CD8-positive, alpha-beta memory T cell (primary cell): ENCODE measurements around the gene SF3B2. TPM values are rescaled to one million over a fixed set of nuclear protein-coding genes. Genes with fewer than 3 reads are reported as not detected.

ENCODE experiments used
- CTCF ChIA-PET: fragments of 350-600 bp; sonication (Branson Sonifier 250); formaldehyde crosslinking; loops from one replicate; lab custom pipeline; 2021; ENCODE audit warnings: antibody characterized with exemption; lab: Charles Lee
- POLR2A ChIA-PET: fragments of 350-600 bp; sonication (Branson Sonifier 250); formaldehyde crosslinking; loops from one replicate; lab custom pipeline; 2021; ENCODE audit warnings: antibody characterized with exemption; lab: Charles Lee
- DNase-seq, 5 donors: peaks; one replicate each; pipeline versions ENCODE4 v3.0.0 to v3.0.0-alpha.2; 2020 to 2022; ENCODE audit warnings: mixed read lengths in 1 of 5
- H3K27ac ChIP-seq: one replicate; pipeline ENCODE4 v1.7.0; 2013; ENCODE audit warnings: low read depth, mild to moderate bottlenecking, low read length, moderate library complexity
- H3K27me3 ChIP-seq: 2 replicates; pipeline ENCODE4 v1.7.0; 2013; ENCODE audit warnings: low read length, mild to moderate bottlenecking; ENCODE audit not compliant: insufficient read depth, poor library complexity, severe bottlenecking
- H3K36me3 ChIP-seq: 2 replicates; pipeline ENCODE4 v1.7.0; 2013; ENCODE audit warnings: mild to moderate bottlenecking, low read length, moderate library complexity; ENCODE audit not compliant: insufficient read depth
- H3K4me1 ChIP-seq: 2 replicates; pipeline ENCODE4 v1.7.0; 2013; ENCODE audit warnings: mild to moderate bottlenecking, low read length, moderate library complexity; ENCODE audit not compliant: insufficient read depth
- H3K4me3 ChIP-seq: 2 replicates; pipeline ENCODE4 v1.7.0; 2013; ENCODE audit warnings: mild to moderate bottlenecking, low read length
- H3K9me3 ChIP-seq: 2 replicates; pipeline ENCODE4 v1.7.0; 2013; ENCODE audit warnings: mild to moderate bottlenecking, low read length
- H3K27ac Mint-ChIP-seq, 8 donors: one replicate each; pipeline ENCODE4 v1.8.0; 2020 to 2021; ENCODE audit warnings: mixed read lengths in 8 of 8, mild to moderate bottlenecking in 6 of 8, inconsistent platforms in 3 of 8, moderate library complexity in 3 of 8
- H3K27me3 Mint-ChIP-seq, 2 donors: one replicate each; pipeline ENCODE4 v1.8.0; 2020 to 2021; ENCODE audit warnings: mixed read lengths in 2 of 2, mild to moderate bottlenecking in 1 of 2, moderate library complexity in 1 of 2
- H3K36me3 Mint-ChIP-seq, 3 donors: one replicate each; pipeline ENCODE4 v1.8.0; 2020 to 2021; ENCODE audit warnings: mixed read lengths in 3 of 3, inconsistent platforms in 1 of 3, mild to moderate bottlenecking in 1 of 3
- H3K4me1 Mint-ChIP-seq, 3 donors: one replicate each; pipeline ENCODE4 v1.8.0; 2020 to 2021; ENCODE audit warnings: mixed read lengths in 3 of 3, inconsistent platforms in 1 of 3, mild to moderate bottlenecking in 1 of 3
- H3K4me3 Mint-ChIP-seq, 7 donors: one replicate each; pipeline ENCODE4 v1.8.0; 2020 to 2021; ENCODE audit warnings: mixed read lengths in 7 of 7, mild to moderate bottlenecking in 6 of 7, moderate library complexity in 4 of 7, inconsistent platforms in 2 of 7
- H3K9me3 Mint-ChIP-seq, 5 donors: one replicate each; pipeline ENCODE4 v1.8.0; 2020 to 2022; ENCODE audit warnings: mixed read lengths in 5 of 5, mild to moderate bottlenecking in 3 of 5, moderate library complexity in 2 of 5, inconsistent platforms in 1 of 5
- polyA plus RNA-seq: library from polyadenylated mRNA; unstranded; fragments of 300-500 nt; fragmentation: Illumina TruSeq; gene quantifications from one replicate; pipeline ENCODE4 v1.2.3, GENCODE V29; 2021
- total RNA-seq, 2 experiments: library from RNA; stranded (reverse); gene quantifications; one replicate each; pipeline ENCODE4 v1.2.3, GENCODE V29; 2021

SF3B2 gene
- total and polyA plus RNA-seq, 3 experiments from 2014 or later, result 134 to 274 (median 261) TPM

DNA sequence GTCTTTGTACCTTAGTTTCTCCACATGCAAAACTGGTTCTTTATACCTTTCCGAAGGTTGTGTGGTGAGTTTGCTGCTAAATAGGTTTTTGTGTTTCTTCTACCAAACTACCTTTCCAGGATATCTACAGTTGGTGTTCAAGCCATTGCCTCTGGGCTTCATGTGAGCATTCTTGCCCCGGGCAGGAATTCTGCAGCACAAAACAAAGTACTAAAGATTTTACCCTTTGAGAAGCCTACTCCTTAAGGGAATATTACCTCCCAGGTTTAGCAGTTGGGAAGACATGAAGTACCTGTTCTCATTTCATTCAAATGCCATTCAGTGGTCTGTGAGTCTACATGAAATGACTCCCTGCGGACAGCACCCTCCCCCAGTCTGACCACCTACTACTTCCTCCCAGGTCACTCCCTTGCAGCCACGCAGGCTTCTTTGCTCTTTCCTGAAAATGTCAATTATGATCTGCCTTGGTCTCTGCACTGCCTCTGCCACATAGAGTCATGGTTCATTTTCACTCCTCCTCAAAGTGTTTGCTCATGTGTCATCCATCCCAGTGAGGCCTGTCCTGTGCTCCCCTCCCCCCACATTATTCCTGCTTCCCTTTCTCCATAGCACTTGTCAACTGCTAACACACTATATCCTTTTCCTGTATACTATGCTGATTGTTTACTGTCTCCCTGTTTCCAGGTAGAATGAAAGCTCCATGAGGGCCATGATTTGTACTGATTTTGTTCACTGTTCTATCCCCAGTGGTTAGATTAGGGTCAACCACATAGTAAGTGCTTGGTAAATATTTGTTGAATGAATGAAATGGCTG, 54.8 kb downstream of the SF3B2 start:
- peak overlapping the region in 6 of 7 donors; percentile 9 to 63 (median 30) for H3K4me3 Mint-ChIP-seq
- H3K4me1 Mint-ChIP-seq, result peaks cover 75 to 90% (median 88%) of the 10 kb centered on the region in 3 donors
- Histone ChIP-seq H3K36me3 (no peaks in the 10 kb centered on the region), H3K27ac (no peak overlapping the region), H3K27me3 (no peaks in the 10 kb centered on the region), H3K9me3 (no peaks in the 10 kb centered on the region), H3K4me3 (no peak overlapping the region), H3K4me1 (peaks cover 76% of the 10 kb centered on the region)
- peak overlapping the region; percentile 41 to 87 (median 74) for H3K27ac Mint-ChIP-seq
- POLR2A ChIA-PET, result no interaction called here
- CTCF ChIA-PET, result no interaction called here
- no peak for DNase-seq
- peaks cover 0 to 34% (median 7%) of the 10 kb centered on the region in 3 donors for H3K36me3 Mint-ChIP-seq
- no peaks in the 10 kb centered on the region for H3K27me3 Mint-ChIP-seq
- no peaks in the 10 kb centered on the region for H3K9me3 Mint-ChIP-seq

DNA sequence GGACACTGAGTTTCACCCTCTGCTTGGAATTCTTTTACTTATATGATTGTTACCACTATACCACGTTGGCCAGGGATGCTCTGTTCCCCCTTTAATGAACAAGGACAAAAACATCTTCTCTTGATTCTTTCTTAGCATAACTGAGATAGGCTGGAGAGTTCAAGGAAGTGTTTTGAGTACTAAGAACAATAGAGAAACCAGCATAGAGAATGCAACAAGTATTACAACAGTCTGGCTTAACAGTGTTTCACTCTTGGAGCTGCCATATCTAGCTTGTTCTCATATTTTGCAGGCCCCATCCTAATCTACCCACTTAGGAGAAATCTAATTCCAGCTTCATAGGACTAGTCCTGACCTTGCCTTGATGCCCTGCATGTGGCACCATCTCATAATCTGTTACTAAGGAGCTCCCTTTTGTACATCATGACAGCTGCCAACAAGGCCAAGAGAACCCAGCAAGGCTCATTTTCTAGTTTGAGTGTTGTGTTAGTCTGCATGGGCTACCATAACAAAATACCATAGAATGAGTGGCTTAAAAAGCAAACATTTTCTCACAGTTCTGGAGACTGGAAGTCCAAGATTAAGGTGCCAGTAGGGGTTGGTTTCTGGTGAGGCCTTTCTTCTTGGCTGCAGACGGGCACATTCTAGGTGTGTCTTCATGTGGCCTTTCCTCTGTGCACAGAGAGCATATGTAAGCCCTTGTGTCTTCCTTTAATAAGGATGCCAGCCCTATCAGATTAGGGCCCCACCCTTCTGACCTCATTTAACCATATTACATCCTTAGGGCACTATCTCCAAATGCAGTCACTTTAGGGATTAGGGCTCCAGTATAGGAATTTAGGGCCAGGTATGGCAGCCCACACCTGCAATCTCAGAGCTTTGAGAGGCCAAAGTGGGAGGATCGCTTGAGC, 55.7 kb downstream of the SF3B2 start:
- H3K27ac ChIP-seq, result no peak overlapping the region
- no peak for DNase-seq
- CTCF ChIA-PET, result interaction anchor here (0.8 to 2.0 kb wide), 3 partner anchors 8 to 39 kb away, joined by 3 to 4 read pairs (median 4); no protein-coding TSS in a partner anchor

DNA sequence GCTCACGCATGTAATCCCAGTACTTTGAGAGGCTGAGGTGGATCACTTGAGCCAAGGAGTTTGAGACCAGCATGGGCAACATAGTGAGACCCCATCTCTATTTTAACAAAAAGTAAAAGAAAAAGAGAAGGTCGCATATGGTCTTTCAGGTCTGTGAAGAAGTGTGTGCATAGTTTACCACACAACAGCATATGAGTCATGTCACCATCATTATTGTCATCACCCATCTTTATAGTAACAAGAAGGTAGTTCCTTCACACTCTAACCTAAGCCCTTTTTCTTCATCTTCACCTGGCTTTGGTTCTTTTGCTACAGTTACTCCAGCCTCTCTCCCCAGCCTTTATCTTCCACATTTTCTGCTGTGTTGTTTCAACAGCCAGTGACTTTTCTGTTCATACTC, 57.1 kb downstream of the SF3B2 start:
- H3K27me3 Mint-ChIP-seq, result no peaks in the 10 kb centered on the region
- H3K4me3 Mint-ChIP-seq, result peak overlapping the region in 2 of 7 donors; percentile 0 to 37
- no peaks in the 10 kb centered on the region for H3K9me3 ChIP-seq
- H3K36me3 ChIP-seq, result no peaks in the 10 kb centered on the region
- no peak overlapping the region for H3K4me3 ChIP-seq
- H3K27me3 ChIP-seq, result no peaks in the 10 kb centered on the region
- H3K27ac ChIP-seq, result no peak overlapping the region
- peak overlapping the region in 7 of 8 donors; percentile 20 to 81 (median 58) for H3K27ac Mint-ChIP-seq
- ChIA-PET POLR2A (no interaction called here), CTCF (interaction anchor here (1.4 to 2.0 kb wide), 2 partner anchors 11 to 41 kb away, joined by 3 to 4 read pairs; no protein-coding TSS in a partner anchor)
- peaks cover 83 to 94% (median 92%) of the 10 kb centered on the region in 3 donors for H3K4me1 Mint-ChIP-seq
- DNase-seq, result no peak
- H3K9me3 Mint-ChIP-seq, result no peaks in the 10 kb centered on the region
- H3K36me3 Mint-ChIP-seq, result peaks cover 0 to 32% (median 5%) of the 10 kb centered on the region in 3 donors
- peaks cover 81% of the 10 kb centered on the region for H3K4me1 ChIP-seq

More for the DNA sequence above, 55.7 kb downstream of the SF3B2 start:
- Histone ChIP-seq H3K36me3 (no peaks in the 10 kb centered on the region), H3K4me3 (no peak overlapping the region), H3K9me3 (no peaks in the 10 kb centered on the region), H3K27me3 (no peaks in the 10 kb centered on the region), H3K4me1 (peaks cover 81% of the 10 kb centered on the region)
- Mint-ChIP-seq H3K9me3 (no peaks in the 10 kb centered on the region), H3K27ac (peak overlapping the region; percentile 41 to 89 (median 68)), H3K27me3 (no peaks in the 10 kb centered on the region), H3K36me3 (peaks cover 0 to 35% (median 7%) of the 10 kb centered on the region in 3 donors), H3K4me3 (peak overlapping the region in 4 of 7 donors; percentile 8 to 55 (median 25)), H3K4me1 (peaks cover 82 to 92% (median 89%) of the 10 kb centered on the region in 3 donors)
- POLR2A ChIA-PET, result no interaction called here

DNA sequence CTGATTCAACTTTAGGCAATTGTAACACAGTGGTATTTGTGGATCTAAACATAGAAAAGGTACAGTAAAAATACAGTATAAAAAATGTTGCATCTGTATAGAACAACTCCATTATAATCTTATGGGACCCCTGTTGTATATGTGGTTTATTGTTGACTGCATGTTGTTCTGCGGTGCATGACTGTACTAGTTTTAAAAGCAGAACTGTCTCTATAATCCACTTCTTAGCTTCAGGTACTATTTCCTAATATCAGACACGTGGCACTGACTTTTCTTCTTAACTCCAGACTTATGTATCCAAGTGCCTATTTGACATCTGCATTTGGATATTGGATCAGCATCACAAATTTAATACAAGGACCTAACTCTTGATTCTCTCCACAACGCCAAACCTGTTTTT, 59.0 kb downstream of the SF3B2 start:
- DNase-seq, result no peak
- no peaks in the 10 kb centered on the region for H3K36me3 ChIP-seq
- H3K4me3 ChIP-seq, result no peak overlapping the region
- Mint-ChIP-seq H3K27ac (peak overlapping the region in 7 of 8 donors; percentile 10 to 89 (median 44)), H3K9me3 (no peaks in the 10 kb centered on the region), H3K36me3 (peaks cover 0 to 27% (median 5%) of the 10 kb centered on the region in 3 donors), H3K4me3 (peak overlapping the region in 1 of 7 donors; percentile 0), H3K4me1 (peaks cover 85 to 96% (median 94%) of the 10 kb centered on the region in 3 donors), H3K27me3 (no peaks in the 10 kb centered on the region)
- peaks cover 81% of the 10 kb centered on the region for H3K4me1 ChIP-seq
- no peaks in the 10 kb centered on the region for H3K9me3 ChIP-seq
- ChIA-PET POLR2A (interaction anchor here (0.6 kb wide), 1 partner anchor 1723 kb away, joined by 10 read pairs; no protein-coding TSS in a partner anchor), CTCF (interaction anchor here (0.7 to 2.7 kb wide), 2 partner anchors 30 to 43 kb away, joined by 3 to 8 read pairs; no protein-coding TSS in a partner anchor)
- no peak overlapping the region for H3K27ac ChIP-seq
- H3K27me3 ChIP-seq, result no peaks in the 10 kb centered on the region

DNA sequence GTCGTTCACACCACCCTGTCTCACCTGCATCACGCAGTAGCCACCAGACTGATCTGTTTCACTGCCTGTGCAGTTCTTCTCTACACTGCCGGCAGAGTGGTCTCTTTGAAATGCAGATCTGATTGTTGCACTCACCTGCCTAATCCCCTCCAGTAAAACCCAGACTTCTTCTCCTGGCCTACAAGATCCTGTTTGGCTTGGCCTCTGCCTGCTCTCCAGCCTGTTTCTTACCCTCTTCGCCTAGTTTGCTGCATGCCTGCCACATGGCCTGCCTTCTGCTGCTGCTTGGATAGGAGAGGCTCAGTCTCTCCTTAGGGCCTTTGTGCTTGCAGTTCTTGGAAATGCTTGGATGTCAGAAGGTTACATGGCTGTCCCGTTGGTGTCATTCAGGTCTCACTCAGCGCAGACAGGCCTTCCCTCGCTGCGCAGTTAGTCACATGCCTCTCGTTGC, 59.9 kb downstream of the SF3B2 start:
- no peaks in the 10 kb centered on the region for H3K9me3 Mint-ChIP-seq
- H3K4me1 Mint-ChIP-seq, result peaks cover 89 to 99% (median 97%) of the 10 kb centered on the region in 3 donors
- Histone ChIP-seq H3K27me3 (no peaks in the 10 kb centered on the region), H3K4me3 (no peak overlapping the region), H3K9me3 (no peaks in the 10 kb centered on the region), H3K36me3 (no peaks in the 10 kb centered on the region), H3K27ac (no peak overlapping the region), H3K4me1 (peaks cover 84% of the 10 kb centered on the region)
- H3K4me3 Mint-ChIP-seq, result peak overlapping the region in 6 of 7 donors; percentile 2 to 49 (median 28)
- ChIA-PET POLR2A (interaction anchor here (0.6 kb wide), 1 partner anchor 159 kb away, joined by 9 read pairs; no protein-coding TSS in a partner anchor), CTCF (interaction anchor here (0.7 to 2.7 kb wide), 2 partner anchors 31 to 44 kb away, joined by 3 to 8 read pairs; no protein-coding TSS in a partner anchor)
- H3K27me3 Mint-ChIP-seq, result no peaks in the 10 kb centered on the region
- H3K27ac Mint-ChIP-seq, result peak overlapping the region in 7 of 8 donors; percentile 64 to 88 (median 84)
- DNase-seq, result no peak
- peaks cover 0 to 22% (median 4%) of the 10 kb centered on the region in 3 donors for H3K36me3 Mint-ChIP-seq

DNA sequence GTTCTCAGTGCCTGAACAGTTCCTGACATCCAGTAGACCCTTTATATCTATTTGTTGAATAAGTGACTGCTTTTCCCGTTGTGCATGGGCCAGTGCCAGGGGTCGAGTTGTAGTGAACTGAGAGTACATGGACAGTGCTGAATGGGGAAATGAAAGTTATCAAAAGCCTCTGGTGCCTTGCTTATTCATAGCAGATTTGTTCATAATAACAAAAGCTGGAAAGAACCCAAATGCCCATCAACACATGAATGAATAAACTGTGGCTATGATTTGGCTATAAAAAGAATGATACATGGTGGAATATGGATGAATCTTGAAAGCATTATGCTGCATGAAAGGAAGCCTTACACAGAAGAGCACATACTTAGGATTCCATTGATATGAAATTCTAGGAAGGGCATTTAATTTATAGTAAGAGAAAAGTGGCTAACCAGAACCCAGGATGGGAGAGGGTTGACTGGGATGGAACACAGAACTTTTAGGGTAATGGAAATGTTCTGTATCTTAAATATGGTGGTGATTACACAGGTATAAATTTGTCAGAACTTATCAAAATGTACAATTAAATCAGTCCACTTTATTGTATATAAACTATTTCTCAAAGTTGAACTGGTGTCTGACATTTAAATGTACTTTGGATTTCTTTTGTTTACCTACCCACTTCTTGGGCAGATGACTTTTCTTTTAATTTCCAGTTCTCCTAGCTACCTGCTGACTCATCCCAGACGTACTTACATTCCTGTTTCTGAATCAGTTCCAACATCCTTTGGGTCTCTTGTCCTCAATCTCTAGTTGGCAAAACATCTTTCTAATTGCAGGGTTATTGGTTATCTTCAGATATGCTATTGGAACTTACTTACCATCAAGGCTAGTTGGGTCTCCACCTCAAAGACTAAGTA, 60.7 kb downstream of the SF3B2 start:
- Mint-ChIP-seq H3K4me3 (peak overlapping the region in 6 of 7 donors; percentile 33 to 67 (median 57)), H3K36me3 (peaks cover 0 to 17% (median 0%) of the 10 kb centered on the region in 3 donors), H3K27me3 (no peaks in the 10 kb centered on the region), H3K9me3 (no peaks in the 10 kb centered on the region), H3K4me1 (peaks cover 89 to 99% (median 97%) of the 10 kb centered on the region in 3 donors), H3K27ac (peak overlapping the region; percentile 72 to 88 (median 80))
- Histone ChIP-seq H3K4me1 (peaks cover 84% of the 10 kb centered on the region), H3K9me3 (no peaks in the 10 kb centered on the region), H3K27me3 (no peaks in the 10 kb centered on the region), H3K36me3 (no peaks in the 10 kb centered on the region), H3K27ac (no peak overlapping the region), H3K4me3 (no peak overlapping the region)
- ChIA-PET POLR2A (interaction anchor here (0.6 to 1.4 kb wide), 3 partner anchors 32 to 159 kb away, joined by 3 to 9 read pairs (median 6); partner anchors contain the start of gene SF3B2), CTCF (interaction anchor here (2.1 to 6.6 kb wide), 4 partner anchors 12 to 43 kb away, joined by 6 to 67 read pairs (median 21); partner anchors contain the start of gene PACS1)
- no peak for DNase-seq
